ENCODE results near the gene LOX.

LOX gene

GRCh38 chr5:122089096-122090013 is 11.3 kb upstream of the LOX start:
- DNase-seq (ENCODE audit: insufficient read length, low spot score) (no peak), FAIRE-seq (peak; percentile 84)
- no peak for TF ChIP-seq POLR2A (IDR thresholded peaks at IDR 0.05; ENCODE audit: low read depth, low read length)

- no peak for TF ChIP-seq POLR2A (IDR thresholded peaks at IDR 0.05; ENCODE audit: low read depth, low read length)
- no peak for DNase-seq (ENCODE audit: insufficient read length, low spot score)
- FAIRE-seq, result no peak
Measured at GRCh38 chr5:122085041-122085440, 7.0 kb upstream of the LOX start.

- no peak for TF ChIP-seq POLR2A (IDR thresholded peaks at IDR 0.05; ENCODE audit: low read depth, low read length)
- DNase-seq (ENCODE audit: insufficient read length, low spot score) (no peak), FAIRE-seq (no peak)
Measured at GRCh38 chr5:122083535-122083934, 5.5 kb upstream of the LOX start.

- FAIRE-seq (no peak), DNase-seq (ENCODE audit: insufficient read length, low spot score) (no peak)
- no peak for TF ChIP-seq POLR2A (IDR thresholded peaks at IDR 0.05; ENCODE audit: low read depth, low read length)
Measured at GRCh38 chr5:122081541-122081940, 3.5 kb upstream of the LOX start.

- peak; percentile 20; the same call in 1 of the 2 replicates for TF ChIP-seq POLR2A (IDR thresholded peaks at IDR 0.05; ENCODE audit: low read depth, low read length)
- FAIRE-seq (no peak), DNase-seq (ENCODE audit: insufficient read length, low spot score) (no peak)
Measured at GRCh38 chr5:122077366-122078115, 518 bp downstream of the LOX start.

GRCh38 chr5:122076669-122077365 is 1.2 kb downstream of the LOX start:
- DNase-seq (ENCODE audit: insufficient read length, low spot score) (peak; percentile 38), FAIRE-seq (peak; percentile 52)
- peak; percentile 25; the same call in 1 of the 2 replicates for TF ChIP-seq POLR2A (IDR thresholded peaks at IDR 0.05; ENCODE audit: low read depth, low read length)

- no peak for DNase-seq (ENCODE audit: insufficient read length, low spot score)
- TF ChIP-seq POLR2A (IDR thresholded peaks at IDR 0.05; ENCODE audit: low read depth, low read length), result no peak
- no peak for FAIRE-seq
Measured at GRCh38 chr5:122076050-122076461, 2.0 kb downstream of the LOX start.

GRCh38 chr5:122073864-122074263 is 4.2 kb downstream of the LOX start:
- FAIRE-seq, result no peak
- DNase-seq (ENCODE audit: insufficient read length, low spot score), result no peak
- no peak for TF ChIP-seq POLR2A (IDR thresholded peaks at IDR 0.05; ENCODE audit: low read depth, low read length)

GRCh38 chr5:122073018-122073417 is 5.0 kb downstream of the LOX start:
- TF ChIP-seq POLR2A (IDR thresholded peaks at IDR 0.05; ENCODE audit: low read depth, low read length), result no peak
- DNase-seq (ENCODE audit: insufficient read length, low spot score) (no peak), FAIRE-seq (no peak)

- TF ChIP-seq POLR2A (IDR thresholded peaks at IDR 0.05; ENCODE audit: low read depth, low read length), result no peak
- no peak for DNase-seq (ENCODE audit: insufficient read length, low spot score)
- FAIRE-seq, result no peak
Measured at GRCh38 chr5:122067390-122067789, 10.7 kb downstream of the LOX start.

GRCh38 chr5:122064992-122065391 is 13.1 kb downstream of the LOX start:
- no peak for DNase-seq (ENCODE audit: insufficient read length, low spot score)
- no peak for TF ChIP-seq POLR2A (IDR thresholded peaks at IDR 0.05; ENCODE audit: low read depth, low read length)
- no peak for FAIRE-seq

GRCh38 chr5:122063836-122064235 is 14.2 kb downstream of the LOX start:
- FAIRE-seq (peak; percentile 76), DNase-seq (ENCODE audit: insufficient read length, low spot score) (no peak)
- TF ChIP-seq POLR2A (IDR thresholded peaks at IDR 0.05; ENCODE audit: low read depth, low read length), result no peak

- TF ChIP-seq POLR2A (IDR thresholded peaks at IDR 0.05; ENCODE audit: low read depth, low read length), result no peak
- DNase-seq (ENCODE audit: insufficient read length, low spot score) (no peak), FAIRE-seq (peak; percentile 78)
Measured at GRCh38 chr5:122062205-122062604, 15.9 kb downstream of the LOX start.

GRCh38 chr5:122056913-122057312 is 21.1 kb downstream of the LOX start:
- DNase-seq (ENCODE audit: insufficient read length, low spot score) (no peak), FAIRE-seq (no peak)

More at GRCh38 chr5:122056913-122057312, 21.1 kb downstream of the LOX start:
- TF ChIP-seq POLR2A (IDR thresholded peaks at IDR 0.05; ENCODE audit: low read depth, low read length), result no peak

All from H54 (cell line).